ENCODE data around the gene CPED1. TPM values are rescaled to one million over a fixed set of nuclear protein-coding genes. Genes with fewer than 3 reads are reported as not detected.

The CPED1 gene
- total and polyA plus RNA-seq, 10 of the 15 experiments (the other 5 are each of a cell fraction or from before 2014, with no cell fraction given) = 0.01 to 0.77 (median 0.10) TPM; not detected in 1

- TF ChIP-seq SIX5 (IDR thresholded peaks at IDR 0.05; ENCODE audit: low read depth, low read length, severe bottlenecking) (no peak), SUPT20H (IDR thresholded peaks at IDR 0.05; ENCODE audit: borderline replicate concordance, control insufficient read depth, low read depth, low read length) (no peak), SRF (IDR thresholded peaks at IDR 0.05; ENCODE audit: low read depth in 2 of 2, low read length in 2 of 2) (no peak), MAX (IDR thresholded peaks at IDR 0.05; ENCODE audit: low read depth, low read length) (no peak), KAT2A (conservative IDR thresholded peaks at IDR 0.05; ENCODE audit: control insufficient read depth, low read depth, low read length) (no peak)
Observed at GRCh38 chr7:120986650-120987049, 1.9 kb upstream of the CPED1 start (continued).

DNA sequence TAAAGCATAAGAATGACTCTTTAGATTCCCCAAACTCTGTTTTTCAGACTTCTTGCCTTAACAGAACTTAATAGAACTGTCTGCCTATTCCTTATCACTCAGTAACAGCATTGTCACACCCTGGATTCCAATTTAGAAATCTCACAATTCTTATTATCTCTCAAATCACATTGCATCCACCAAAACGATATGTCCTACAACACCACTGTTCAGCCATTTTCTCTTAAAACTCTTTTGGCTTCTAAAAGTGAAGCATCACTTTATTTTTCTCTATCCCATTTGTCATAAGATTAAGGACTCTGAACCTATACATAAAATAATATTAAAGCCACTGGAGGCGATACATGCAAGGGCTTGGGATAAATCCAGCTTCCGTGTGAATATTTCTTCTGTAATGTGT lies 1.2 kb upstream of the CPED1 start:
- SMC1A ChIA-PET (ENCODE audit: uncharacterized antibody, unreplicated experiment) = interaction anchor here (0.6 to 6.7 kb wide), 17 partner anchors 10 to 1119 kb away, joined by 3 to 40 read pairs (median 3); no protein-coding TSS in a partner anchor
- no peak overlapping the region for H2AFZ ChIP-seq (ENCODE audit: control insufficient read depth, low read depth, low read length)
- no peak overlapping the region for H3K4me2 ChIP-seq (ENCODE audit: control insufficient read depth, insufficient read depth)
- ATAC-seq (no peak), DNase-seq (ENCODE audit: low read depth, low spot score) (no peak), FAIRE-seq (no peak)
- H3K27me3 ChIP-seq (replicated peaks in 1 of 2; ENCODE audit: control insufficient read depth in 2 of 2, insufficient read depth in 2 of 2, low read length in 1 of 2) = peaks cover 0 to 15% of the 10 kb centered on the region in 2 experiments
- H3K36me3 ChIP-seq (ENCODE audit: control insufficient read depth in 2 of 2, insufficient read depth in 2 of 2, low read length in 1 of 2) = no peaks in the 10 kb centered on the region
- H3K27ac ChIP-seq (ENCODE audit: control insufficient read depth, insufficient read depth) = no peak overlapping the region
- H3K79me2 ChIP-seq (ENCODE audit: control insufficient read depth, insufficient read depth, low read length) = no peaks in the 10 kb centered on the region
- CTCF ChIA-PET = interaction anchor here (0.6 to 8.1 kb wide), 44 partner anchors 8 to 1007 kb away, joined by 3 to 111 read pairs (median 5); no protein-coding TSS in a partner anchor
- RAD21 ChIA-PET (ENCODE audit: unreplicated experiment) = interaction anchor here (1.0 to 6.4 kb wide), 8 partner anchors 14 to 1007 kb away, joined by 3 to 41 read pairs (median 5); no protein-coding TSS in a partner anchor
- no peaks in the 10 kb centered on the region for H3K9me3 ChIP-seq (replicated peaks; ENCODE audit: control insufficient read depth, insufficient read depth, low read length)
- peaks cover 21% of the 10 kb centered on the region for H3K4me1 ChIP-seq (ENCODE audit: control insufficient read depth, insufficient read depth, low read length)
- in situ Hi-C loops (cut with MboI) (loop anchor here (5.0 kb wide), 1 partner anchor 115 kb away; no protein-coding TSS in a partner anchor), intact Hi-C loops (cut with micrococcal nuclease; ENCODE audit: unreplicated experiment) (loop anchor here (1.0 to 10.0 kb wide), 4 partner anchors 94 to 1008 kb away; no protein-coding TSS in a partner anchor)
- 4% methylated on average over 3 of the region's 3 CpGs for WGBS (ENCODE audit: insufficient coverage, insufficient replicate concordance, low lambda C conversion rate, missing lambda C conversion rate)
- no peaks in the 10 kb centered on the region for H4K20me1 ChIP-seq (ENCODE audit: control insufficient read depth, insufficient read depth)
- H3K4me3 ChIP-seq = no peak overlapping the region
- POLR2A ChIA-PET = no interaction called here
- no TSS peak for BruUV-seq (replicated peaks)
- no peak overlapping the region for H3K9ac ChIP-seq (ENCODE audit: control insufficient read depth, insufficient read depth, low read length)
- TF ChIP-seq PML (IDR thresholded peaks at IDR 0.05; ENCODE audit: low read length) = no peak
- TF ChIP-seq, protein P1, sequence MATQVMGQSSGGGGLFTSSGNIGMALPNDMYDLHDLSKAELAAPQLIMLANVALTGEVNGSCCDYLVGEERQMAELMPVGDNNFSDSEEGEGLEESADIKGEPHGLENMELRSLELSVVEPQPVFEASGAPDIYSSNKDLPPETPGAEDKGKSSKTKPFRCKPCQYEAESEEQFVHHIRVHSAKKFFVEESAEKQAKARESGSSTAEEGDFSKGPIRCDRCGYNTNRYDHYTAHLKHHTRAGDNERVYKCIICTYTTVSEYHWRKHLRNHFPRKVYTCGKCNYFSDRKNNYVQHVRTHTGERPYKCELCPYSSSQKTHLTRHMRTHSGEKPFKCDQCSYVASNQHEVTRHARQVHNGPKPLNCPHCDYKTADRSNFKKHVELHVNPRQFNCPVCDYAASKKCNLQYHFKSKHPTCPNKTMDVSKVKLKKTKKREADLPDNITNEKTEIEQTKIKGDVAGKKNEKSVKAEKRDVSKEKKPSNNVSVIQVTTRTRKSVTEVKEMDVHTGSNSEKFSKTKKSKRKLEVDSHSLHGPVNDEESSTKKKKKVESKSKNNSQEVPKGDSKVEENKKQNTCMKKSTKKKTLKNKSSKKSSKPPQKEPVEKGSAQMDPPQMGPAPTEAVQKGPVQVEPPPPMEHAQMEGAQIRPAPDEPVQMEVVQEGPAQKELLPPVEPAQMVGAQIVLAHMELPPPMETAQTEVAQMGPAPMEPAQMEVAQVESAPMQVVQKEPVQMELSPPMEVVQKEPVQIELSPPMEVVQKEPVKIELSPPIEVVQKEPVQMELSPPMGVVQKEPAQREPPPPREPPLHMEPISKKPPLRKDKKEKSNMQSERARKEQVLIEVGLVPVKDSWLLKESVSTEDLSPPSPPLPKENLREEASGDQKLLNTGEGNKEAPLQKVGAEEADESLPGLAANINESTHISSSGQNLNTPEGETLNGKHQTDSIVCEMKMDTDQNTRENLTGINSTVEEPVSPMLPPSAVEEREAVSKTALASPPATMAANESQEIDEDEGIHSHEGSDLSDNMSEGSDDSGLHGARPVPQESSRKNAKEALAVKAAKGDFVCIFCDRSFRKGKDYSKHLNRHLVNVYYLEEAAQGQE (IDR thresholded peaks at IDR 0.05; ENCODE audit: low read depth, low read length) = no peak
- TF ChIP-seq ZNF217 (IDR thresholded peaks at IDR 0.05) = no peak
- TF ChIP-seq, protein P2, sequence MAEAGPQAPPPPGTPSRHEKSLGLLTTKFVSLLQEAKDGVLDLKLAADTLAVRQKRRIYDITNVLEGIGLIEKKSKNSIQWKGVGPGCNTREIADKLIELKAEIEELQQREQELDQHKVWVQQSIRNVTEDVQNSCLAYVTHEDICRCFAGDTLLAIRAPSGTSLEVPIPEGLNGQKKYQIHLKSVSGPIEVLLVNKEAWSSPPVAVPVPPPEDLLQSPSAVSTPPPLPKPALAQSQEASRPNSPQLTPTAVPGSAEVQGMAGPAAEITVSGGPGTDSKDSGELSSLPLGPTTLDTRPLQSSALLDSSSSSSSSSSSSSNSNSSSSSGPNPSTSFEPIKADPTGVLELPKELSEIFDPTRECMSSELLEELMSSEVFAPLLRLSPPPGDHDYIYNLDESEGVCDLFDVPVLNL (IDR thresholded peaks at IDR 0.05; ENCODE audit: low read depth, low read length) = no peak
- no peak for TF ChIP-seq RELA (IDR thresholded peaks at IDR 0.05; ENCODE audit: borderline replicate concordance, partially characterized antibody)
- no peak for TF ChIP-seq EP300 (IDR thresholded peaks at IDR 0.05; ENCODE audit: borderline replicate concordance in 1 of 2, control insufficient read depth in 1 of 2, low read depth in 2 of 2, low read length in 2 of 2)
- no peak for TF ChIP-seq ZSCAN29 (IDR thresholded peaks at IDR 0.05)
- no peak for TF ChIP-seq LARP7 (IDR thresholded peaks at IDR 0.05)
- TF ChIP-seq CHD1 (IDR thresholded peaks at IDR 0.05; ENCODE audit: low read depth, low read length) = no peak
- TF ChIP-seq PKNOX1 (IDR thresholded peaks at IDR 0.05) = no peak
